GM19351 (cell line): ENCODE data around the gene GRAP2.

Experiments used
- ATAC-seq: cut with Tn5 transposase; IDR thresholded peaks from one replicate; pipeline ENCODE4 v1.9.1; 2021; ENCODE audit warnings: mild to moderate bottlenecking, moderate library complexity; ENCODE audit not compliant: unreplicated experiment

GRAP2 gene

DNA sequence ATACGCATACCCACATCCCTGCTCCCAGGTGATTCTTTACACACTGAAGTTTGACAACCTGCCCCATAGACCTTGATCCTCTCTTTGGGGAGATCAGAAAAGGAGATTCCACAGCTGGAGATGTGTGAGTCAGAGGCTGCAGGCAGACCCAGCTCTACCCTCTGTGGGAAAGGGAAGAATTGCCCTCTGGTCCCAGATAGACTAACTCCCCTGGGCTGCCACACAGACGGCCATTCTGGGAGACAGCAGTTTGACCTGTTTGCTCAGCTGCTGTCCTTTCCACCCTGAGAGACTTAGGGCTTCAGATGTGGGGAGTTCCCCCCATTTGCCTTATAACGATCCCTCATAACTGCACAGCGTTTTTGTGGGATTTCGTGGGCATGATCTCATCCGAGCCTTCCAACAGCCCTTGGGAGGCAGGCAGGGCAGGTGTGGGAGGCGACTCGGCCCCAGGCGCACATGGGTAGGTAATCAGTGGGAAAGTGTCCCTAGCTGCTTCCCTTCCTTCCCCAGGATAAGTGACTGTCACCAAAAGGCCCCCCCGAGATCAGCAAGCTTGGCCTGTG, 107.9 kb downstream of the GRAP2 start:
- ATAC-seq = no peak

DNA sequence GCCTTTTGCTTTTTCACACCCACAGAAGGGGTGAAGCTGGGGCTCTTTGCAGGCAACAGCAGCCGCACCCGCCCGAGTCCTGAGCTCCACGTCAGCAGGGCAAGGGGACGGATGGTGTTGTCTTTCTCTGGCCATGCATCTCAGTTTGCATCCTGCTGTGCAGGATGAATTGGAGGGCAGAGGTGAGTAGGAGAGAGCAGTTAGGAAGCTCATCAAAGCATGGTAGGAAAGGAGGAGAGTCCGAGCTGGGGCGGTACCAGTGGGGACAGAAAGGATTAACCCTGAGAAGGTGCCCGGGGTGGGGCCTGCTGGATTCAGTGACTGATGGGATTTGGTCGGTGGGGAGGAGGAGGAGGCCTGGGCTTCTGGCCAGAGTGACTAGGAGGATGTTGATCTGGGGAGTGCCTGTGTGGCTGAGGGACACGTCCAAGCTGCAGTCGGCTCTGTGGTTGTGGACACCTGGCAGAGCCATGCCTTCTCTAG, 108.4 kb downstream of the GRAP2 start:
- ATAC-seq = no peak

DNA sequence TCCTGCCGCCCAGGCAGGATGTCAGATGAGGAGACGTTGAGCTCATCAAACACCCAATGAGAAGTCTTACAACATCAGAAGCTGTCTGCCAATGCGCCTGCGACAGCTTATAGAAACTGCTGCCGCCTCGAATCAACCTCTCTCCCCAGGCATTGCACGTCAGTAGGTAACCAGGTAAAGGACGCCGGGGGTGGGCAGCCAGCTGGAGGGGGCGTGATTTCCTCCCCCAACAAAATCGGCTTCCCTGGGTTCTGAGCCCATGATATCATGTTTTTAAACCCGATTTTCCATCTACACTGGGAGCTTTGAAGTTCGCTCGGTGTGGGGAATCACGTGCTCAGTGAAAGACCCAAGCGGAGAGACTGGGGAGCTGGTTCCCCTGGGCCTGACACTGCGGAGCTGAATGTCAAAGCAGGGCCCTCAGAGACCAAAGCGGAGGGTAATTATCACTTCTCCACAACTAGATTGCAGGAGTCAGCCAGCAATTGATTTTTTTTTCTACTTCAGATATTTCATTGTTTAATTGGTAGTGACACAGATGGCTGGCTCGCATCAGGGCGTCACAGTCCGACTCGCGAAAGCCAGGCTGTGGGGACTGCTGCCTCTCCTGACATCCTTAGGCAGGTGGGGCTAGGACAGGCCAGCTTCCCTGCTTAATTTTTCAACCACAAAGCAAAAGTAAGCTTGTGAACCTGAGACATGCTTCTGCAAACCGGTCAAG, 109.2 kb downstream of the GRAP2 start:
- ATAC-seq = no peak

DNA sequence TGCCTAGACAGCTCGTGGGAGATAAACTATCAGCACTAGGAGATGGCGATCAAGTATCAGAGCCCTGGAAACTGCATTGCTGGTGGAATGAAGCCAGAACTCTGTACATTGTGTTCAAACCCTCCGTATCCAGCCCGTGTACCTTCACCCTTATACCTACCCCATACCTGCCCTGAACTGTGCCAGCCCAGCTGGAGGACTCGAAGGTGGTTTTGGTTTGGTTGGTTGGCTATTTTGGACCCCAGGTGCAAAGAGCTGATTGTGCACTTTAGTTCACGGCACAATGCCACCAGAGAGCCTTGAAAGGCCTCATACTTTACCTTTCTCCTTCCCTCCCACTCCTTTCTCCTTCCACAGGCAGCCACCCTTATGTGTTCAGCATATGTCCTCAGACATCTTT, 109.9 kb downstream of the GRAP2 start:
- ATAC-seq = no peak

DNA sequence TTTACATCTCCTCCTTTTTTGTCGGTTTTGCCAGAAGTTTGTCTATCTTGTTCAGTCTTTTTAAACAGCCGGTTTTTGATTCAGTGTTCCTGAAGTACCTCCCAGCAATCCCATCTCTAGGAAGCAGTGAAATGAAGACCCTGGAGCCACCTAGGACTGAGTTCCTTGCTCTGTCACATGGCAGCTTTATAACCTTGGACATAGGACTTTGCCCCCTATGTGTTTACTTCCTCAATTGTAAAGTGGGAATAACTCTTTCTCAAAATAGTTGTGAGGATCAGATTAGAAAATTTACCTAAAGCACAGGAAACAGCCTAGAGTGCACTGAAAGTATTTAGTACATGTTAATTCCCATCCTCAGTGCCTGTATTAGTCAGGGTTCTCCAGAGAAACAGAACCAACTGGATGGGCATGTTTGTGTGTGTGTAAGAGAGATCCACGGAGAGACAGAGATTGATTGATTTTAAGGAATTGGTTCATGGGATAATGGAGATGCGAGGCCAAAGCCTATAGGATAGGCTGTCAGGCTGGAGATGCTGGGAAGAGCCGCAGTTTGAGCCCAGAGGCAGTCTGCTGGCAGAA, 113.9 kb downstream of the GRAP2 start:
- ATAC-seq = no peak

DNA sequence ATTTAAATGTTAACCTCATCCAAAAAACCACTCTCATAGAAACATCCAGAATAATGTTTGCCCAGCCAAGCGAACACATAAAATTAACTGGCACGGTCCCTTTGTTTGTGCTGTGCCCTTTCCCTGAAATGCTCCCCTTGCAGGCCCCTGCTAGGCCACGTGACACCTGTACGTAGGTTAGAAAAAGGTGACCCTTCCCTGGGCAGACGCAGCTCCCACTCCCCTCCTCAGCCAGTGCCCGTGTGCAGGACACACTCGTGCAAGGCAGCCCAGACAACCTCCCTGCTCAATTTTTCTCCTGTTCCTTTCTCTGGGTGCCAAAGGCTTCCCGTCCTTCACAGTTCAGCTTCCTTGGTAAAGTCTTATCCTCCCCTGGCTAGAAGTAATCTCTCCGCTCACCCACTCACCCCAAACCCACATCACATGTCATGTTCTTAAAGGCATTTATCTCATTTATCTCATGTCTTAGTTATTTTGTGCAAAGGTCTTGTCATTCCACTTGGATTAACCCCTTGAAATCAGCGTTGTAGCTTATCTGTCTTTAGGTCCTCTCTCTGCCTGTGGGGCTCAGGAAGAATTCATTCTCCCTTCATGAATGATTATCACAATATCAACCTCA, 114.6 kb downstream of the GRAP2 start:
- ATAC-seq = no peak

DNA sequence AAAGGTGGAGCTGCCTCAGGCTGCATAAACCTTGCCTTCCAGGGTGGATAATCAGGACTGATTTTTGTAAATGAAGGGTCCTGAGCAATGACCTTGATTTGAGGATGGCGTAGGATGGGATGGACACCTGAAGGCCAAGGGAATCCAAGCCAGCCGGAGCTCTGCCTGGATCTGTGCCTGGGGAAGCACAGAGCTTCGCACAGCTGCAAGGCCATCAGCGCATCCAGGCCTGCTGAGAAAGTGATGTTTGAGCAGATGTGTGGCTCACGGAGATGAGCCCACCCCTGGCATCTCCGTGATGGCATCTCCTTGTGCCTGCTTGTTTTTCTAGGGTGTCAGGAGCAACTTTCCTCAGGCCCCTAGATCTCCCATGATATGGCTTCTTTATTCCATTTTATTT, 117.2 kb downstream of the GRAP2 start:
- ATAC-seq = no peak

DNA sequence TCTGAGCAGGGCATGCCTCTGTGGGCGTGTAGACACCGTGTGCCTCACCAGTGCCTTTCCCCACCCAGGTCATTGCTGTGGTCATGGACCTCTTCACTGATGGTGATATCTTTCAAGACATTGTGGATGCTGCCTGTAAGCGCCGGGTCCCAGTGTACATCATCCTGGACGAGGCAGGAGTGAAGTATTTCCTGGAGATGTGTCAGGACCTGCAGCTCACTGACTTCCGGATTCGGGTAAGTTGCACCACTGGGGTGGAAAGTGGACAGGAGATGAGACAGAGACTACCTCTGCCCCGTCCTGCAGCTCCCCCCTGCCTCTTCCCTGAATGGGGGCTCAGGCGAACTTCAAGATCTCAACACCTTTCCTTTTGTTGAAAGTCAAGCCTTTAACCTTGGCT, 118.2 kb downstream of the GRAP2 start:
- no peak for ATAC-seq

DNA sequence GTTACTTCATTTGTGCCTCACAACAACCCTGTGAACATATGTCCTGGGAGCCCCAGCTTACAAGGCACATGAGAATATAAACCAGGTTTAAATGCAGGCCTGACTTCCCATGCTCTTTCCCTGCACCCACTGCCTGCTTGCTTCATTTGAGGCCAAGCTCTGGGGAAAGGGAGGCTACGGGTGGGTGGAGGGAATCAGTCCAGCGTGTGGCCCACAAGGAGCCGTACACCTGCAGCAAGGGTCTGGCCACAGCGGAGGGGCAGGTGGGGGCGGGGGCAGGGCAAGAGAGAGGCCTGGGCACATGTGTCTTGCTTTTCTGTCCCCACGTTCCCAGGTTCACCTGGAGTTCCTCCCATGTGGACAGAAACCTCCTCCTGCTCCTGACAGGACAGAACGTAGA, 120.1 kb downstream of the GRAP2 start:
- no peak for ATAC-seq

DNA sequence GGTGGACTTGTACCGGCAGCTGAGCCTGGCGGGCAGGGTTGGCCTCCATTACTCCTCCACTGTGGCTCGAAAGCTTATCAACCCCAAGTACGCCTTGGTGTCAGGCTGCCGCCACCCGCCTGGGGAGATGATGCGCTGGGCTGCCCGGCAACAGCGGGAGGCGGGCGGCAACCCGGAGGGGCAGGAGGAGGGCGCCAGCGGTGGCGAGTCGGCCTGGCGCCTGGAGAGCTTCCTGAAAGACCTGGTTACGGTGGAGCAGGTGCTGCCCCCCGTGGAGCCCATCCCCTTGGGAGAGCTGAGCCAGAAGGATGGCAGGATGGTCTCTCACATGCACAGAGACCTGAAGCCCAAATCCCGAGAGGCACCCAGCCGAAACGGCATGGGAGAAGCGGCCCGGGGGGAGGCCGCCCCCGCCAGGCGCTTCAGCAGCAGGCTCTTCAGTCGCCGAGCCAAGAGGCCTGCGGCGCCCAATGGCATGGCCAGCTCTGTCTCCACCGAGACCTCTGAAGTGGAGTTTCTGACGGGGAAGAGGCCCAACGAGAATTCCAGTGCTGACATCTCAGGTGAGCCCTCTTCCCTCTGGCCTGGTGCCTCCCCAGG, 120.6 kb downstream of the GRAP2 start:
- no peak for ATAC-seq

DNA sequence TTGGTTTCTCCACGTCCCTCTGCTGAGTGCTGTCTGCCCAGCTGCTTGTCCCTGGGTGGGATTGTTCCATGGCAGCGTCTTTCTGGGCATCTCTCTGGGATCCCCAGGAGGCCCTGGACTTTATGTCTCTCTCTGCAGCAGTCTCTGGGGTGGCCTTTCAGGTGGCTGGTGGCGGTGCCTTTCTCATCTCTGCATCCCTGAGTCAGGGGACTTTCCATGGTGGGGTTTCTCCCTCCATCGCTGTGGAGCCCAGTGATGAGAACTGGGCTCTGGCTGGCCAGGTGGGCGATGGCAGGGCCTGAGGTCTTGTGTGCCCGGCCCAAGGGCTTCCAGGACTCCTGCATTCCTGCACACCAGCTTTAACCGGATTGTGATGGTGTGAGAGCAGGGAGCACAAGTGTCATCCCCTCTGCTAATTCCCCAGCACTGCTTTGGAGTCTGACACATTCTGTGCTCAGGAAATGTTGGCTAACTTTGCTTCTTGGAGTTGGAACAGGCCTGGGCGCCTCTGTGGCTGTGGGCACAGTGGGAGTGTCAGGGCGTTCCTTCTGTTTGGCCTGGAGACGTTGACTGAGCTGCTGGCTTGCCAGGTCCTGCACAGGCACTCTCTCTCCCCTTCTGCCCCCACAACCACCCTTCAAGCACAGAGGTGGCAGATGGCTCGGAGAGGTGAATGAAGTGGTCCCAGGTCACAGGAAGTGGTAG, 121.8 kb downstream of the GRAP2 start:
- no peak for ATAC-seq
